HEK293 (cell line): ENCODE measurements around the gene C9orf57.
A peak's percentile ranks its signal among the peaks of the same experiment; 100 is the strongest.

Experiments
- CTCF ChIA-PET: fragments of 350-600 bp; formaldehyde crosslinking; extraction: SDS; loops from one replicate; lab custom pipeline; 2021; ENCODE audit warnings: antibody characterized with exemption; lab: Yijun Ruan, JAX
- POLR2A ChIA-PET: fragments of 300-600 bp; formaldehyde crosslinking; extraction: SDS; loops from one replicate; lab custom pipeline; 2020; ENCODE audit warnings: antibody characterized with exemption, inconsistent platforms; lab: Yijun Ruan, JAX
- H3K27ac ChIP-seq: fragments of 200-500 bp; sonication (Bioruptor generic); 2 replicates; pipeline ENCODE4 v1.5.1; 2014; ENCODE audit warnings: low read depth, low read length, control low read depth, inconsistent platforms; ENCODE audit errors: extremely low read depth
- H3K36me3 ChIP-seq, 2 experiments: fragments of 200-500 bp in 1 of 2; sonication (Bioruptor generic) in 1 of 2; 1 replicate in 1 of 2; 2 replicates in 1 of 2; pipeline ENCODE4 v1.5.1; 2014 to 2017; ENCODE audit warnings: inconsistent platforms in 2 of 2, low read length in 2 of 2; ENCODE audit not compliant: control insufficient read depth in 2 of 2, insufficient read depth in 1 of 2
- H3K4me1 ChIP-seq: fragments of 200-500 bp; sonication (Bioruptor generic); 2 replicates; pipeline ENCODE4 v1.5.1; 2014; ENCODE audit warnings: mild to moderate bottlenecking, low read length, inconsistent platforms; ENCODE audit not compliant: control insufficient read depth, insufficient read depth
- H3K4me3 ChIP-seq: 2 replicates; pipeline ENCODE4 v1.5.1; 2011; ENCODE audit warnings: low read depth, mild to moderate bottlenecking, control low read depth, low read length, moderate library complexity
- H3K9me3 ChIP-seq: fragments of 200-500 bp; sonication (Bioruptor generic); 2 replicates; pipeline ENCODE4 v1.5.1; 2014; ENCODE audit warnings: low read depth, low read length, inconsistent platforms; ENCODE audit not compliant: control insufficient read depth, insufficient read depth
- KLF17 ChIP-seq: fragments of 450-650 bp; formaldehyde crosslinking; IDR thresholded peaks from 2 replicates; pipeline ENCODE4 v1.5.1; 2016; ENCODE audit warnings: missing biosample characterization, missing genetic modification characterization
- OSR2 ChIP-seq: fragments of 450-650 bp; formaldehyde crosslinking; IDR thresholded peaks from 2 replicates; pipeline ENCODE4 v1.5.1; 2016; ENCODE audit warnings: missing biosample characterization, missing genetic modification characterization
- PRDM10 ChIP-seq: fragments of 450-650 bp; formaldehyde crosslinking; IDR thresholded peaks from 2 replicates; pipeline ENCODE4 v1.5.1; 2016; ENCODE audit warnings: missing biosample characterization, missing genetic modification characterization
- RBAK ChIP-seq: fragments of 450-650 bp; formaldehyde crosslinking; IDR thresholded peaks from 2 replicates; pipeline ENCODE4 v1.5.1; 2016; ENCODE audit warnings: missing biosample characterization, missing genetic modification characterization
- REPIN1 ChIP-seq: fragments of 450-650 bp; formaldehyde crosslinking; IDR thresholded peaks from 2 replicates; pipeline ENCODE4 v1.5.1; 2017; ENCODE audit warnings: missing biosample characterization, missing genetic modification characterization, low read depth
- SP2 ChIP-seq: fragments of 450-650 bp; formaldehyde crosslinking; IDR thresholded peaks from 2 replicates; pipeline ENCODE4 v1.5.1; 2016; ENCODE audit warnings: missing biosample characterization, missing genetic modification characterization
- YY2 ChIP-seq: fragments of 450-650 bp; formaldehyde crosslinking; IDR thresholded peaks from 2 replicates; pipeline ENCODE4 v1.5.1; 2016; ENCODE audit warnings: missing biosample characterization, missing genetic modification characterization
- ZBTB21 ChIP-seq: fragments of 450-650 bp; formaldehyde crosslinking; IDR thresholded peaks from 2 replicates; pipeline ENCODE4 v1.5.1; 2017; ENCODE audit warnings: missing biosample characterization, missing genetic modification characterization
- ZBTB49 ChIP-seq: fragments of 450-650 bp; formaldehyde crosslinking; IDR thresholded peaks from 2 replicates; pipeline ENCODE4 v1.5.1; 2016; ENCODE audit warnings: missing biosample characterization, missing genetic modification characterization, low read depth
- ZFHX2 ChIP-seq: fragments of 450-650 bp; formaldehyde crosslinking; conservative IDR thresholded peaks from 2 replicates; pipeline ENCODE4 v1.5.1; 2016; ENCODE audit warnings: missing biosample characterization, missing genetic modification characterization
- ZNF202 ChIP-seq: fragments of 450-650 bp; formaldehyde crosslinking; IDR thresholded peaks from 2 replicates; pipeline ENCODE4 v1.5.1; 2016; ENCODE audit warnings: missing biosample characterization, missing genetic modification characterization, borderline replicate concordance
- ZNF214 ChIP-seq: fragments of 450-650 bp; formaldehyde crosslinking; IDR thresholded peaks from 2 replicates; pipeline ENCODE4 v1.5.1; 2017; ENCODE audit warnings: missing biosample characterization, mild to moderate bottlenecking, missing genetic modification characterization, borderline replicate concordance
- ZNF311 ChIP-seq: fragments of 450-650 bp; formaldehyde crosslinking; IDR thresholded peaks from 2 replicates; pipeline ENCODE4 v1.5.1; 2017; ENCODE audit warnings: missing biosample characterization, missing genetic modification characterization, borderline replicate concordance
- ZNF362 ChIP-seq: fragments of 450-650 bp; formaldehyde crosslinking; IDR thresholded peaks from 2 replicates; pipeline ENCODE4 v1.5.1; 2016; ENCODE audit warnings: missing biosample characterization, missing genetic modification characterization
- ZNF654 ChIP-seq: fragments of 450-650 bp; formaldehyde crosslinking; IDR thresholded peaks from 2 replicates; pipeline ENCODE4 v1.5.1; 2016; ENCODE audit warnings: low read depth, missing biosample characterization, missing genetic modification characterization

The C9orf57 gene

GRCh38 chr9:72042928-72043327, 17.5 kb downstream of the C9orf57 start (continued):
- TF ChIP-seq ZNF214 (tag by site-specific recombination) = no peak
- TF ChIP-seq RBAK = no peak
- no peak for TF ChIP-seq ZNF202
- TF ChIP-seq ZNF654 = no peak
- no peak for TF ChIP-seq YY2 (tag by site-specific recombination)
- no peak for TF ChIP-seq SP2

- no peak overlapping the region for H3K27ac ChIP-seq
- H3K36me3 ChIP-seq = no peaks in the 10 kb centered on the region
- TF ChIP-seq ZBTB49 (no peak), PRDM10 (tag by site-specific recombination) (peak; percentile 37; the same call in 1 of the 2 replicates), ZNF362 (0 out of 2 replicates have a peak, but pooled peaks have one; percentile 67), ZBTB21 (0 out of 2 replicates have a peak, but pooled peaks have one; percentile 26)
- TF ChIP-seq, all 188 proteins: peak for 3
- 0 out of 2 replicates have a peak, but pooled peaks cover 3% of the 10 kb centered on the region for H3K4me1 ChIP-seq
- H3K9me3 ChIP-seq = no peaks in the 10 kb centered on the region
- ChIA-PET CTCF (interaction anchor here (0.6 to 6.6 kb wide), 3 partner anchors 163 to 794 kb away, joined by 3 to 210 read pairs (median 3); no protein-coding TSS in a partner anchor), POLR2A (no interaction called here)
- no peak overlapping the region for H3K4me3 ChIP-seq
These were observed 18.6 kb downstream of the C9orf57 start for GRCh38 chr9:72041775-72042194.

- CTCF ChIA-PET = interaction anchor here (0.6 to 6.6 kb wide), 4 partner anchors 21 to 793 kb away, joined by 3 to 210 read pairs (median 3); partner anchors contain the start of genes ABHD17B and C9orf85
- POLR2A ChIA-PET = no interaction called here
These were observed 19.0 kb downstream of the C9orf57 start for GRCh38 chr9:72041369-72041768.

More at GRCh38 chr9:72041369-72041768, 19.0 kb downstream of the C9orf57 start:
- Histone ChIP-seq H3K4me1 (0 out of 2 replicates have a peak, but pooled peaks cover 3% of the 10 kb centered on the region), H3K4me3 (no peak overlapping the region), H3K27ac (no peak overlapping the region), H3K9me3 (no peaks in the 10 kb centered on the region), H3K36me3 (no peaks in the 10 kb centered on the region)
- TF ChIP-seq REPIN1 = no peak
- no peak for TF ChIP-seq OSR2 (tag by site-specific recombination)
- no peak for TF ChIP-seq KLF17 (tag by site-specific recombination)
- TF ChIP-seq PRDM10 (tag by site-specific recombination) = no peak
- no peak for TF ChIP-seq ZFHX2 (tag by site-specific recombination)
- TF ChIP-seq ZNF654 = no peak
- TF ChIP-seq ZNF311 = no peak
